Measurements from ENCODE around the gene POM121. TPM values are rescaled to one million over a fixed set of nuclear protein-coding genes. Genes with fewer than 3 reads are reported as not detected.
"Not testable (repeated sequence)": the region's sequence is repeated elsewhere in the genome, so short reads cannot be mapped to it uniquely, and the experiment has no call there.

Gene POM121
- total and polyA plus RNA-seq, 2 of the 8 experiments (the other 6 are each of a cell fraction or from before 2014, with no cell fraction given) = 11.5 to 57.0 TPM

DNA sequence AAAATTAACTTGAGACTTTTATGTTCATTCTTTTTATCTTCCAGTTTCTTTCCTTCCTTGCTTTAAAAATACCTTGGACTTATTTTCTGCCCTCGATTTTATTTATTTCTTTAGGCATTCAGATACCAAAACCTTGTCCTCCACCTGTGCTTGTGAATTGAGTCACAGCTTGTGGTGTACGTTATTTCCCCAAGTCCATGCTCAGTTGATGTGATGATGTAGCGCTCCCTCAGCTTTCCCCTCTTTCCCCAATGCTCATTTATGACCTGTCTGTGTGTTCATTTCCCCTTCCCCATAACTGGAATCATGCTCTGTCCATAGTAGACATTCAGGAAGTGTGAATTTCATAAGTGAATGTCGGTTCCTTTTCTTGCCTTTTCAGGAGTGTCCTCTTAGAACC, 33.1 kb upstream of the POM121 start:
- FAIRE-seq; H3K9ac ChIP-seq (replicated peaks in 1 of 4; ENCODE audit: extremely low read depth in 1 of 4, low read depth in 3 of 4, low read length in 3 of 4); DNase-seq (ENCODE audit: low read depth in 1 of 2, low spot score in 2 of 2): not testable (repeated sequence)

DNA sequence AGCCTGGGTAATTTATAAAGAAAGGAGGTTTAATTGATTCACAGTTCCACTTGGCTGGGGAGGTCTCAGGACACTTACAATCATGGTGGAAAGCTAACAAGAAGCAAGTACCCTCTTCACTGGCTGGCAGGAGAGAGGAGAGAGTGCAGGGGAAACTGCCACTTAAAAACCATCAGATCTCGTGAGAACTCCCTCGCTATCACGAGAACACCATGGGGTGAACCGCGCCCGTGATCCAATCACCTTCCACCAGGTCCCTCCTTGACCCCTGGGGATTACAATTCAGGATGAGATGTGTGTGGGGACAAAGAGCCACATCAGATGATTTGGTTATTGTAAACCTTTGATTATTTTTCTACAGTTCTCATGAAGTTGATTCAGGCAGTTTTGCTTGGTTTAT, 20.2 kb upstream of the POM121 start:
- H4K20me1 ChIP-seq (replicated peaks in 1 of 2; ENCODE audit: control insufficient read depth in 1 of 2, insufficient read depth in 2 of 2, low read length in 2 of 2); H3K9me3 ChIP-seq (ENCODE audit: insufficient read depth in 2 of 2, low read depth in 1 of 2, low read length in 1 of 2); H2BK15ac ChIP-seq (ENCODE audit: low read length); H3K4ac ChIP-seq (replicated peaks; ENCODE audit: insufficient read length, low read depth, low read length); H4K8ac ChIP-seq (ENCODE audit: extremely low read depth, insufficient read depth, low read length); H2BK20ac ChIP-seq (ENCODE audit: low read length); CTCF ChIA-PET (ENCODE audit: partially characterized antibody); POLR2A ChIA-PET (ENCODE audit: partially characterized antibody); H2AFZ ChIP-seq (ENCODE audit: low read length); H3K56ac ChIP-seq (replicated peaks; ENCODE audit: insufficient read length, low read depth, low read length); H4K91ac ChIP-seq (replicated peaks; ENCODE audit: insufficient read length, low read length); H2AK5ac ChIP-seq (ENCODE audit: low read depth, low read length); H3K27ac ChIP-seq (ENCODE audit: low read depth, low read length); H3K18ac ChIP-seq (ENCODE audit: extremely low read depth, low read length); H3K9ac ChIP-seq (replicated peaks in 1 of 4; ENCODE audit: extremely low read depth in 1 of 4, low read depth in 3 of 4, low read length in 3 of 4); H3K23ac ChIP-seq (ENCODE audit: insufficient read length); H3K79me2 ChIP-seq (ENCODE audit: control insufficient read depth in 1 of 2, insufficient read depth in 2 of 2, low read length in 2 of 2); FAIRE-seq; H2BK5ac ChIP-seq (ENCODE audit: low read depth, low read length); H3K4me2 ChIP-seq (ENCODE audit: insufficient read depth in 1 of 2, low read depth in 2 of 2, low read length in 2 of 2); H3K4me1 ChIP-seq (replicated peaks in 1 of 4; ENCODE audit: control insufficient read depth in 3 of 4, insufficient read depth in 4 of 4, low read length in 3 of 4); H3K23me2 ChIP-seq (ENCODE audit: low read depth, low read length); H3K27me3 ChIP-seq (replicated peaks in 1 of 4; ENCODE audit: control insufficient read depth in 3 of 4, extremely low read depth in 1 of 4, insufficient read depth in 3 of 4, low read length in 3 of 4); H3K14ac ChIP-seq (ENCODE audit: insufficient read length); H2BK12ac ChIP-seq (ENCODE audit: low read depth, low read length); DNase-seq (ENCODE audit: low read depth in 1 of 2, low spot score in 2 of 2); H3K79me1 ChIP-seq (ENCODE audit: low read depth, low read length); H2BK120ac ChIP-seq (replicated peaks; ENCODE audit: low read depth, low read length); H4K5ac ChIP-seq (ENCODE audit: insufficient read length, low read depth, low read length); H3K4me3 ChIP-seq (ENCODE audit: extremely low read depth in 1 of 4, insufficient read depth in 2 of 4, low read depth in 3 of 4, low read length in 4 of 4): not testable (repeated sequence)
- peaks cover 0 to 16% (median 4%) of the 10 kb centered on the region in 4 experiments; a peak in 3 of 8 replicates for H3K36me3 ChIP-seq (ENCODE audit: control insufficient read depth in 2 of 4, insufficient read depth in 4 of 4, low read length in 3 of 4)
- WGBS, 2 experiments (ENCODE audit: extremely low coverage in 1 of 2, insufficient coverage in 1 of 2, insufficient read length in 1 of 2, insufficient replicate concordance in 2 of 2, low coverage in 1 of 2, low lambda C conversion rate in 2 of 2, missing lambda C conversion rate in 1 of 2) = 93% methylated on average over 6 of the region's 6 CpGs; no CpG with 5 or more reads in 1 of the 2 experiments

More for the DNA sequence above, 33.1 kb upstream of the POM121 start:
- H3K79me2 ChIP-seq (ENCODE audit: control insufficient read depth in 1 of 2, insufficient read depth in 2 of 2, low read length in 2 of 2); CTCF ChIA-PET (ENCODE audit: partially characterized antibody); H2BK15ac ChIP-seq (ENCODE audit: low read length); H3K27ac ChIP-seq (ENCODE audit: low read depth, low read length); H3K79me1 ChIP-seq (ENCODE audit: low read depth, low read length); H3K4me3 ChIP-seq (ENCODE audit: extremely low read depth in 1 of 4, insufficient read depth in 2 of 4, low read depth in 3 of 4, low read length in 4 of 4); H3K4me1 ChIP-seq (replicated peaks in 1 of 4; ENCODE audit: control insufficient read depth in 3 of 4, insufficient read depth in 4 of 4, low read length in 3 of 4); H4K8ac ChIP-seq (ENCODE audit: extremely low read depth, insufficient read depth, low read length); POLR2A ChIA-PET (ENCODE audit: partially characterized antibody); H2AK5ac ChIP-seq (ENCODE audit: low read depth, low read length); H3K14ac ChIP-seq (ENCODE audit: insufficient read length); H3K4me2 ChIP-seq (ENCODE audit: insufficient read depth in 1 of 2, low read depth in 2 of 2, low read length in 2 of 2); H2AFZ ChIP-seq (ENCODE audit: low read length); H4K5ac ChIP-seq (ENCODE audit: insufficient read length, low read depth, low read length); H2BK20ac ChIP-seq (ENCODE audit: low read length); H2BK5ac ChIP-seq (ENCODE audit: low read depth, low read length); H3K4ac ChIP-seq (replicated peaks; ENCODE audit: insufficient read length, low read depth, low read length); H3K18ac ChIP-seq (ENCODE audit: extremely low read depth, low read length); H2BK120ac ChIP-seq (replicated peaks; ENCODE audit: low read depth, low read length); H3K9me3 ChIP-seq (ENCODE audit: insufficient read depth in 2 of 2, low read depth in 1 of 2, low read length in 1 of 2); H2BK12ac ChIP-seq (ENCODE audit: low read depth, low read length); H4K91ac ChIP-seq (replicated peaks; ENCODE audit: insufficient read length, low read length); H3K23ac ChIP-seq (ENCODE audit: insufficient read length); H3K56ac ChIP-seq (replicated peaks; ENCODE audit: insufficient read length, low read depth, low read length); H3K27me3 ChIP-seq (replicated peaks in 1 of 4; ENCODE audit: control insufficient read depth in 3 of 4, extremely low read depth in 1 of 4, insufficient read depth in 3 of 4, low read length in 3 of 4); H4K20me1 ChIP-seq (replicated peaks in 1 of 2; ENCODE audit: control insufficient read depth in 1 of 2, insufficient read depth in 2 of 2, low read length in 2 of 2); H3K23me2 ChIP-seq (ENCODE audit: low read depth, low read length): not testable (repeated sequence)
- 96% methylated on average over 4 of the region's 4 CpGs; no CpG with 5 or more reads in 1 of the 2 experiments for WGBS, 2 experiments (ENCODE audit: extremely low coverage in 1 of 2, insufficient coverage in 1 of 2, insufficient read length in 1 of 2, insufficient replicate concordance in 2 of 2, low coverage in 1 of 2, low lambda C conversion rate in 2 of 2, missing lambda C conversion rate in 1 of 2)
- H3K36me3 ChIP-seq (ENCODE audit: control insufficient read depth in 2 of 4, insufficient read depth in 4 of 4, low read length in 3 of 4) = peaks cover 2 to 21% (median 7%) of the 10 kb centered on the region in 4 experiments; a peak in 5 of 8 replicates

All from H1 (cell line).